GM12873 (cell line): ENCODE data around the gene CPB2.

Source experiments
- CTCF ChIP-seq: IDR thresholded peaks from 2 replicates; pipeline ENCODE4 v1.5.1; 2012; ENCODE audit warnings: low read depth, mild to moderate bottlenecking, moderate library complexity, low read length, control low read depth; ENCODE audit not compliant: insufficient read depth; ENCODE audit errors: missing control alignments

CPB2 gene

GRCh38 chr13:46050771-46051170, 54.1 kb downstream of the CPB2 start:
- no peak for TF ChIP-seq CTCF

GRCh38 chr13:46045424-46045823, 59.4 kb downstream of the CPB2 start:
- TF ChIP-seq CTCF, result no peak

GRCh38 chr13:46043647-46044046, 61.2 kb downstream of the CPB2 start:
- TF ChIP-seq CTCF, result no peak

GRCh38 chr13:46041419-46041839, 63.4 kb downstream of the CPB2 start:
- no peak for TF ChIP-seq CTCF

- TF ChIP-seq CTCF, result no peak
Measured at GRCh38 chr13:46040763-46041162, 64.1 kb downstream of the CPB2 start.

GRCh38 chr13:46039411-46040182, 65.2 kb downstream of the CPB2 start:
- TF ChIP-seq CTCF, result no peak

GRCh38 chr13:46038296-46038695, 66.5 kb downstream of the CPB2 start:
- no peak for TF ChIP-seq CTCF
